NCI-H1694 treated with DMSO at 0.1 percent for 48 hours (cell line): ENCODE measurements around the gene ALK.

Experiments used
- DNase-seq: peaks from one replicate; lab custom pipeline; 2025; lab: John Stamatoyannopoulos, UW

ALK gene

GRCh38 chr2:29921560-29921915, at the start of gene ALK:
Gene ALK (minus strand): TSS chr2:29921586. CDS start chr2:29920659, 927 bp downstream.
- peak; percentile 92 for DNase-seq

- no peak for DNase-seq
Measured at GRCh38 chr2:29966266-29966665, 44.9 kb upstream of the ALK start.

GRCh38 chr2:29963972-29964570, 42.7 kb upstream of the ALK start:
- DNase-seq, result no peak

GRCh38 chr2:29962922-29963321, 41.5 kb upstream of the ALK start:
- no peak for DNase-seq

GRCh38 chr2:29954316-29954715, 32.9 kb upstream of the ALK start:
- no peak for DNase-seq

GRCh38 chr2:29952973-29953372, 31.6 kb upstream of the ALK start:
- DNase-seq, result no peak

GRCh38 chr2:29951576-29951975, 30.2 kb upstream of the ALK start:
- DNase-seq, result no peak

- DNase-seq, result no peak
Measured at GRCh38 chr2:29950481-29950880, 29.1 kb upstream of the ALK start.

- DNase-seq, result no peak
Measured at GRCh38 chr2:29949042-29949441, 27.7 kb upstream of the ALK start.

GRCh38 chr2:29946505-29946904, 25.1 kb upstream of the ALK start:
- no peak for DNase-seq

GRCh38 chr2:29942711-29943110, 21.3 kb upstream of the ALK start:
- DNase-seq, result no peak

GRCh38 chr2:29940706-29941105, 19.3 kb upstream of the ALK start:
- DNase-seq, result no peak

- DNase-seq, result no peak
Measured at GRCh38 chr2:29936020-29936419, 14.6 kb upstream of the ALK start.

- no peak for DNase-seq
Measured at GRCh38 chr2:29931818-29932217, 10.4 kb upstream of the ALK start.

GRCh38 chr2:29923110-29923721, 1.8 kb upstream of the ALK start:
- peak; percentile 73 for DNase-seq

GRCh38 chr2:29922605-29923004, 1.2 kb upstream of the ALK start:
- DNase-seq, result no peak

GRCh38 chr2:29920631-29921559, 491 bp downstream of the ALK start:
- DNase-seq, result peak; percentile 61

- no peak for DNase-seq
Measured at GRCh38 chr2:29920130-29920577, 1.2 kb downstream of the ALK start.

- DNase-seq, result no peak
Measured at GRCh38 chr2:29918941-29919340, 2.4 kb downstream of the ALK start.

GRCh38 chr2:29917781-29918180, 3.6 kb downstream of the ALK start:
- DNase-seq, result peak; percentile 11

GRCh38 chr2:29916571-29916970, 4.8 kb downstream of the ALK start:
- DNase-seq, result no peak

GRCh38 chr2:29910960-29911359, 10.4 kb downstream of the ALK start:
- DNase-seq, result no peak

GRCh38 chr2:29910465-29910864, 10.9 kb downstream of the ALK start:
- DNase-seq, result no peak
